ENCODE measurements around the gene PKP4. TPM values are rescaled to one million over a fixed set of nuclear protein-coding genes. Genes with fewer than 3 reads are reported as not detected.

The PKP4 gene
- total RNA-seq, 1 donor from 2014 or later: 39.4 TPM

- Mint-ChIP-seq H3K9me3 (ENCODE audit: low read depth) (no peaks in the 10 kb centered on the region), H3K4me3 (ENCODE audit: unreplicated experiment) (no peak overlapping the region), H3K4me1 (ENCODE audit: low read depth) (peaks cover 6% of the 10 kb centered on the region), H3K27me3 (ENCODE audit: low read depth) (no peaks in the 10 kb centered on the region), H3K36me3 (ENCODE audit: low read depth) (peaks cover 15% of the 10 kb centered on the region), H3K27ac (ENCODE audit: unreplicated experiment) (peak overlapping the region; percentile 55)
- no peak for DNase-seq (ENCODE audit: low spot score)
- no peak for TF ChIP-seq CTCF (IDR thresholded peaks at IDR 0.05)
Measured at GRCh38 chr2:158644139-158644538, 187.4 kb downstream of the PKP4 start.

- no peak overlapping the region for H3K27ac Mint-ChIP-seq (ENCODE audit: unreplicated experiment)
- H3K4me3 Mint-ChIP-seq (ENCODE audit: unreplicated experiment): no peak overlapping the region
- TF ChIP-seq CTCF (IDR thresholded peaks at IDR 0.05): no peak
- H3K27me3 Mint-ChIP-seq (ENCODE audit: low read depth): no peaks in the 10 kb centered on the region
- peaks cover 6% of the 10 kb centered on the region for H3K4me1 Mint-ChIP-seq (ENCODE audit: low read depth)
- DNase-seq (ENCODE audit: low spot score): no peak
- H3K36me3 Mint-ChIP-seq (ENCODE audit: low read depth): peaks cover 15% of the 10 kb centered on the region
- H3K9me3 Mint-ChIP-seq (ENCODE audit: low read depth): no peaks in the 10 kb centered on the region
Measured at GRCh38 chr2:158645299-158645698, 188.5 kb downstream of the PKP4 start.

GRCh38 chr2:158647436-158648231 lies 190.9 kb downstream of the PKP4 start:
- Mint-ChIP-seq H3K9me3 (ENCODE audit: low read depth) (no peaks in the 10 kb centered on the region), H3K27me3 (ENCODE audit: low read depth) (no peaks in the 10 kb centered on the region), H3K4me1 (ENCODE audit: low read depth) (peaks cover 6% of the 10 kb centered on the region), H3K4me3 (ENCODE audit: unreplicated experiment) (no peak overlapping the region), H3K36me3 (ENCODE audit: low read depth) (peaks cover 13% of the 10 kb centered on the region), H3K27ac (ENCODE audit: unreplicated experiment) (no peak overlapping the region)
- DNase-seq (ENCODE audit: low spot score): no peak
- no peak for TF ChIP-seq CTCF (IDR thresholded peaks at IDR 0.05)

- no peaks in the 10 kb centered on the region for H3K9me3 Mint-ChIP-seq (ENCODE audit: low read depth)
- H3K4me3 Mint-ChIP-seq (ENCODE audit: unreplicated experiment): no peak overlapping the region
- H3K27ac Mint-ChIP-seq (ENCODE audit: unreplicated experiment): no peak overlapping the region
- no peaks in the 10 kb centered on the region for H3K27me3 Mint-ChIP-seq (ENCODE audit: low read depth)
- no peaks in the 10 kb centered on the region for H3K4me1 Mint-ChIP-seq (ENCODE audit: low read depth)
- no peak for DNase-seq (ENCODE audit: low spot score)
- no peak for TF ChIP-seq CTCF (IDR thresholded peaks at IDR 0.05)
- H3K36me3 Mint-ChIP-seq (ENCODE audit: low read depth): peaks cover 7% of the 10 kb centered on the region
Measured at GRCh38 chr2:158649846-158650245, 193.1 kb downstream of the PKP4 start.

- H3K27ac Mint-ChIP-seq (ENCODE audit: unreplicated experiment): no peak overlapping the region
- H3K4me3 Mint-ChIP-seq (ENCODE audit: unreplicated experiment): no peak overlapping the region
- no peak for DNase-seq (ENCODE audit: low spot score)
- H3K9me3 Mint-ChIP-seq (ENCODE audit: low read depth): no peaks in the 10 kb centered on the region
- no peaks in the 10 kb centered on the region for H3K4me1 Mint-ChIP-seq (ENCODE audit: low read depth)
- no peaks in the 10 kb centered on the region for H3K27me3 Mint-ChIP-seq (ENCODE audit: low read depth)
- peaks cover 5% of the 10 kb centered on the region for H3K36me3 Mint-ChIP-seq (ENCODE audit: low read depth)
- no peak for TF ChIP-seq CTCF (IDR thresholded peaks at IDR 0.05)
Measured at GRCh38 chr2:158650646-158651357, 194.1 kb downstream of the PKP4 start.
